ENCODE measurements around the gene SLC25A30.

DNA sequence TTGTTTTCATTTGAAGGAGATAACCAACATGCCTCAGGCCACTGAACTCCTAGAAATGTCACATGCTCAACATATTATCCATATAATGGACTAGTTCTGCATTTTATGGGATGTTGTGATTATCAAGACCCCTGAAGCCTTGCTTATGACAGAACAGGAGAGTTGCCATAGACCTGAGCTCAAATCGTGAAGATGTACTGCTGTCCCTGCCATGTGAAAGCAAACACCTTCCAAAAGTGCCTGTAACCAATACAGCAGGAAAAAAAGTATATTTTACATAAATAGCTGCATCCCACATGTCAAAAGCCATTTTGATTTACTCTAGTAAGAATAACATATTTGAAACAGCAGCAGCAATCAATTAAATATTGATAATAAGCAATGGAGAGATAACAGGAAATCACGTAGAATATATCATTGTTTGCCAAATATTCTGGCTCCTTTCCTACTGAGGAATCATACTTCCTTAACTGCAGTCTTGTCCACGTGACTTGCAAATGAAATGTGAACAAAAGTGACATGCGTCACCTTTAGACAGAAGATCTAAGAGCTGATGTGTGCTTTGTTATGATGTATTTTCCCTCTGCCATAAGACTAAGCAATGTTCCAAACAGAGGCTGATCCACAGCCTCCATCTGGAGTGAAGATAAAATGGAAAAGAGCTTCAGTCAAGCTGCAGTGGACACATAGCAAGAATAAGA is 33.5 kb downstream of the SLC25A30 start:
- TF ChIP-seq, protein P1, sequence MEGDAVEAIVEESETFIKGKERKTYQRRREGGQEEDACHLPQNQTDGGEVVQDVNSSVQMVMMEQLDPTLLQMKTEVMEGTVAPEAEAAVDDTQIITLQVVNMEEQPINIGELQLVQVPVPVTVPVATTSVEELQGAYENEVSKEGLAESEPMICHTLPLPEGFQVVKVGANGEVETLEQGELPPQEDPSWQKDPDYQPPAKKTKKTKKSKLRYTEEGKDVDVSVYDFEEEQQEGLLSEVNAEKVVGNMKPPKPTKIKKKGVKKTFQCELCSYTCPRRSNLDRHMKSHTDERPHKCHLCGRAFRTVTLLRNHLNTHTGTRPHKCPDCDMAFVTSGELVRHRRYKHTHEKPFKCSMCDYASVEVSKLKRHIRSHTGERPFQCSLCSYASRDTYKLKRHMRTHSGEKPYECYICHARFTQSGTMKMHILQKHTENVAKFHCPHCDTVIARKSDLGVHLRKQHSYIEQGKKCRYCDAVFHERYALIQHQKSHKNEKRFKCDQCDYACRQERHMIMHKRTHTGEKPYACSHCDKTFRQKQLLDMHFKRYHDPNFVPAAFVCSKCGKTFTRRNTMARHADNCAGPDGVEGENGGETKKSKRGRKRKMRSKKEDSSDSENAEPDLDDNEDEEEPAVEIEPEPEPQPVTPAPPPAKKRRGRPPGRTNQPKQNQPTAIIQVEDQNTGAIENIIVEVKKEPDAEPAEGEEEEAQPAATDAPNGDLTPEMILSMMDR (IDR thresholded peaks at IDR 0.05; ENCODE audit: insufficient read depth, low read length, poor library complexity, severe bottlenecking), result no peak
- TF ChIP-seq EZH2phosphoT487 (conservative IDR thresholded peaks at IDR 0.05; ENCODE audit: low read length), result no peak
